Hepatocyte (in vitro differentiated cells): Measurements from ENCODE around the gene LMF1. TPM values are rescaled to one million over a fixed set of nuclear protein-coding genes. Genes with fewer than 3 reads are reported as not detected.

Experiments
- DNase-seq: peaks from one replicate; pipeline ENCODE4 v3.0.0-alpha.2; 2016; ENCODE audit warnings: low spot score
- H2AFZ ChIP-seq: fragments of 200-600 bp; sonication (generic); 2 replicates; pipeline ENCODE4 v1.6.0; 2016; ENCODE audit warnings: antibody characterized with exemption, mild to moderate bottlenecking
- H3K27ac ChIP-seq: fragments of 200-600 bp; sonication (generic); 2 replicates; pipeline ENCODE4 v1.5.1; 2016; ENCODE audit warnings: mild to moderate bottlenecking
- H3K27me3 ChIP-seq: fragments of 200-600 bp; sonication (generic); 2 replicates; pipeline ENCODE4 v1.6.1; 2016
- H3K36me3 ChIP-seq: fragments of 200-600 bp; sonication (generic); replicated peaks from 2 replicates; pipeline ENCODE4 v1.5.1; 2016; ENCODE audit warnings: low read depth; ENCODE audit not compliant: insufficient read depth
- H3K4me1 ChIP-seq: fragments of 200-600 bp; sonication (generic); 2 replicates; pipeline ENCODE4 v1.5.1; 2016; ENCODE audit warnings: mild to moderate bottlenecking, moderate library complexity; ENCODE audit not compliant: insufficient read depth
- H3K4me2 ChIP-seq: fragments of 200-600 bp; sonication (generic); 2 replicates; pipeline ENCODE4 v1.6.0; 2016
- H3K4me3 ChIP-seq: fragments of 200-600 bp; sonication (generic); 2 replicates; pipeline ENCODE4 v1.5.1; 2016; ENCODE audit warnings: mild to moderate bottlenecking
- H3K79me2 ChIP-seq: fragments of 200-600 bp; sonication (generic); 2 replicates; pipeline ENCODE4 v1.6.0; 2017; ENCODE audit warnings: mild to moderate bottlenecking
- H3K9me2 ChIP-seq: fragments of 200-600 bp; sonication (generic); replicated peaks from 2 replicates; pipeline ENCODE4 v1.6.0; 2017; ENCODE audit warnings: mild to moderate bottlenecking; ENCODE audit not compliant: insufficient read depth
- H3K9me3 ChIP-seq: fragments of 200-600 bp; sonication (generic); 2 replicates; pipeline ENCODE4 v1.5.1; 2016; ENCODE audit warnings: low read depth, mild to moderate bottlenecking
- H4K20me1 ChIP-seq: fragments of 200-600 bp; sonication (generic); 2 replicates; pipeline ENCODE4 v1.6.0; 2016; ENCODE audit warnings: mild to moderate bottlenecking; ENCODE audit not compliant: insufficient read depth, poor library complexity, severe bottlenecking
- CTCF ChIP-seq: fragments of 200-600 bp; sonication (generic); IDR thresholded peaks from 2 replicates; pipeline ENCODE4 v1.5.1; 2016; ENCODE audit warnings: antibody characterized with exemption, mild to moderate bottlenecking; ENCODE audit not compliant: poor library complexity
- EZH2 ChIP-seq: fragments of 200-600 bp; sonication (generic); IDR thresholded peaks from 2 replicates; pipeline ENCODE4 v1.6.1; 2016; ENCODE audit warnings: antibody characterized with exemption, mild to moderate bottlenecking, borderline replicate concordance
- EZH2phosphoT487 ChIP-seq: fragments of 200-600 bp; sonication (generic); IDR thresholded peaks from one replicate; pipeline ENCODE4 v1.6.1; 2018; ENCODE audit warnings: antibody characterized with exemption, mild to moderate bottlenecking, low read depth, moderate library complexity; ENCODE audit not compliant: unreplicated experiment, severe bottlenecking
- WGBS: methylation state at CpG from one replicate; pipeline ENCODE4 v1.1.6; 2016; ENCODE audit warnings: low lambda C conversion rate; ENCODE audit errors: missing lambda C conversion rate; 5-methylcytosine and 5-hydroxymethylcytosine counted together
- polyA plus RNA-seq: library from polyadenylated mRNA; unstranded; fragments of >200 nt; fragmentation: Nextera tagmentation; extraction: Ambion mirVana; gene quantifications from 2 replicates; pipeline ENCODE4 v1.2.1, GENCODE V29; 2016
- total RNA-seq: library from RNA; depleted of rRNA; stranded (reverse); fragments of >200 nt; gene quantifications from 2 replicates; pipeline ENCODE4 v1.2.3, GENCODE V29; 2014

LMF1 gene
- total and polyA plus RNA-seq, 2 experiments from 2014 or later: 27.2 to 34.3 TPM

GRCh38 chr16:831571-832413 lies 139.0 kb downstream of the LMF1 start:
- Histone ChIP-seq H3K9me2 (no peaks in the 10 kb centered on the region), H3K9me3 (no peaks in the 10 kb centered on the region), H3K27me3 (no peaks in the 10 kb centered on the region), H3K4me1 (no peaks in the 10 kb centered on the region), H3K27ac (no peak overlapping the region), H3K79me2 (no peaks in the 10 kb centered on the region), H4K20me1 (no peaks in the 10 kb centered on the region), H2AFZ (no peak overlapping the region), H3K36me3 (no peaks in the 10 kb centered on the region), H3K4me3 (no peak overlapping the region), H3K4me2 (no peak overlapping the region)
- TF ChIP-seq EZH2phosphoT487: no peak
- no peak for TF ChIP-seq CTCF
- TF ChIP-seq EZH2: no peak
- DNase-seq: no peak
- WGBS: 88% methylated on average over 23 of the region's 27 CpGs

GRCh38 chr16:830871-831570 lies 139.8 kb downstream of the LMF1 start:
- WGBS: 87% methylated on average over 24 of the region's 24 CpGs
- H3K27me3 ChIP-seq: no peaks in the 10 kb centered on the region

DNA sequence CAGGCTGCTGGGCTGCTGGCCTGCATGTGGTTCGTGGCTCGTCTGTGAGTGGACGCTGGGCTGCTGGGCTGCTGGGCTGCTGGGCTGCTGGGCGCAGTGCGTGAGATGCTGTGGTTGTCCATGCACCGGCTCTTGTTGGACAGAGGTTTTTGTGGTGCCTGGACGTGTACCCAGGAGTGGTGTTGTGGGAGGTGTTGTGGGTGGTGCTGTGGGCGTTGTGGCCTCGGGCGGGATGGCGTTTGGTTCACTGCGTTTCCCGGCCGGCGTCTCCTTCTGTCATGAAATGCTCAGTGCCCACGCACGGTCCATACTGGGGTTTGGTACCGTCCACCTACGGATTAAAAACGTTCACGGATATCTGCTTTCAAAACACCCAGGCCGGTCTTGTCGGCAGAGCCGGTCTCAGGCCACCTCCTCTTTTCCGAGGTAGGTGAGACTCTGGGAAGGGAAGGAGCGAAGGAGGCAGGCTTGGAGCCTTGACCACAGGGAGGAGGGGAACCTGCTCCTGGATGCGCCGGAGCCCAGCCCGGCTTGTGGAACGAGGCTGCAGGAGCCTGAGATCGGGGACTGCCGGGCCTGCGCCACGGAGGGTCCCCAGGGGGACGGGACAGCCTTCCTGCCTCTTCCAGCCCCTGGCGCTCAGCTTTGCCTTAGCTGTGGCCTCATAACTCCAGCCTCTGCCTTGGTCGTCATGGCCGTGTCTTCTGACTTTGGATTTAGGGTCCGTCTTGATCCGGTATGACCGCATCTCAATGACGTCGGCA lies 140.5 kb downstream of the LMF1 start:
- 92% methylated on average over 43 of the region's 43 CpGs for WGBS
- Histone ChIP-seq H3K4me3 (no peak overlapping the region), H3K27me3 (no peaks in the 10 kb centered on the region), H3K27ac (no peak overlapping the region), H3K9me3 (no peaks in the 10 kb centered on the region), H3K79me2 (no peaks in the 10 kb centered on the region), H3K4me2 (no peak overlapping the region), H3K9me2 (no peaks in the 10 kb centered on the region), H3K36me3 (no peaks in the 10 kb centered on the region), H2AFZ (no peak overlapping the region), H4K20me1 (no peaks in the 10 kb centered on the region), H3K4me1 (peaks cover 2% of the 10 kb centered on the region)
- no peak for DNase-seq
- TF ChIP-seq CTCF: no peak
- no peak for TF ChIP-seq EZH2
- no peak for TF ChIP-seq EZH2phosphoT487

More at GRCh38 chr16:830871-831570, 139.8 kb downstream of the LMF1 start:
- H3K79me2 ChIP-seq: no peaks in the 10 kb centered on the region
- DNase-seq: no peak
- no peaks in the 10 kb centered on the region for H3K9me3 ChIP-seq
- no peak overlapping the region for H3K4me2 ChIP-seq
- TF ChIP-seq EZH2phosphoT487: no peak
- no peak for TF ChIP-seq CTCF
- TF ChIP-seq EZH2: no peak
- H2AFZ ChIP-seq: no peak overlapping the region
- no peaks in the 10 kb centered on the region for H4K20me1 ChIP-seq
- no peaks in the 10 kb centered on the region for H3K36me3 ChIP-seq
- no peaks in the 10 kb centered on the region for H3K4me1 ChIP-seq
- no peaks in the 10 kb centered on the region for H3K9me2 ChIP-seq
- H3K4me3 ChIP-seq: no peak overlapping the region
- no peak overlapping the region for H3K27ac ChIP-seq
